HEK293 (cell line): ENCODE measurements around the gene MATN3.

ENCODE experiments used
- CTCF ChIA-PET: fragments of 350-600 bp; formaldehyde crosslinking; extraction: SDS; loops from one replicate; lab custom pipeline; 2021; ENCODE audit warnings: antibody characterized with exemption; lab: Yijun Ruan, JAX
- POLR2A ChIA-PET: fragments of 300-600 bp; formaldehyde crosslinking; extraction: SDS; loops from one replicate; lab custom pipeline; 2020; ENCODE audit warnings: antibody characterized with exemption, inconsistent platforms; lab: Yijun Ruan, JAX
- H3K27ac ChIP-seq: fragments of 200-500 bp; sonication (Bioruptor generic); 2 replicates; pipeline ENCODE4 v1.5.1; 2014; ENCODE audit warnings: low read depth, low read length, control low read depth, inconsistent platforms; ENCODE audit errors: extremely low read depth
- H3K36me3 ChIP-seq, 2 experiments: fragments of 200-500 bp in 1 of 2; sonication (Bioruptor generic) in 1 of 2; 1 replicate in 1 of 2; 2 replicates in 1 of 2; pipeline ENCODE4 v1.5.1; 2014 to 2017; ENCODE audit warnings: inconsistent platforms in 2 of 2, low read length in 2 of 2; ENCODE audit not compliant: control insufficient read depth in 2 of 2, insufficient read depth in 1 of 2
- H3K4me1 ChIP-seq: fragments of 200-500 bp; sonication (Bioruptor generic); 2 replicates; pipeline ENCODE4 v1.5.1; 2014; ENCODE audit warnings: mild to moderate bottlenecking, low read length, inconsistent platforms; ENCODE audit not compliant: control insufficient read depth, insufficient read depth
- H3K4me3 ChIP-seq: 2 replicates; pipeline ENCODE4 v1.5.1; 2011; ENCODE audit warnings: low read depth, mild to moderate bottlenecking, control low read depth, low read length, moderate library complexity
- H3K9me3 ChIP-seq: fragments of 200-500 bp; sonication (Bioruptor generic); 2 replicates; pipeline ENCODE4 v1.5.1; 2014; ENCODE audit warnings: low read depth, low read length, inconsistent platforms; ENCODE audit not compliant: control insufficient read depth, insufficient read depth
- SCRT1 ChIP-seq: fragments of 450-650 bp; formaldehyde crosslinking; IDR thresholded peaks from 2 replicates; pipeline ENCODE4 v1.5.1; 2016; ENCODE audit warnings: missing biosample characterization, missing genetic modification characterization, borderline replicate concordance
- SP3 ChIP-seq: fragments of 450-650 bp; formaldehyde crosslinking; IDR thresholded peaks from 2 replicates; pipeline ENCODE4 v1.5.1; 2016; ENCODE audit warnings: missing biosample characterization, missing genetic modification characterization
- TCF7L2 ChIP-seq: IDR thresholded peaks from 2 replicates; pipeline ENCODE4 v1.6.1; 2011; ENCODE audit warnings: low read depth, mild to moderate bottlenecking, inconsistent platforms, low read length, moderate library complexity, borderline replicate concordance
- YY2 ChIP-seq: fragments of 450-650 bp; formaldehyde crosslinking; IDR thresholded peaks from 2 replicates; pipeline ENCODE4 v1.5.1; 2016; ENCODE audit warnings: missing biosample characterization, missing genetic modification characterization
- ZFHX2 ChIP-seq: fragments of 450-650 bp; formaldehyde crosslinking; conservative IDR thresholded peaks from 2 replicates; pipeline ENCODE4 v1.5.1; 2016; ENCODE audit warnings: missing biosample characterization, missing genetic modification characterization
- ZNF776 ChIP-seq: fragments of 450-650 bp; formaldehyde crosslinking; IDR thresholded peaks from 2 replicates; pipeline ENCODE4 v1.5.0; 2017; ENCODE audit warnings: missing biosample characterization, missing genetic modification characterization, borderline replicate concordance
- ZNF791 ChIP-seq: fragments of 450-650 bp; formaldehyde crosslinking; IDR thresholded peaks from 2 replicates; pipeline ENCODE4 v1.5.1; 2016; ENCODE audit warnings: missing biosample characterization, missing genetic modification characterization
- TF ChIP-seq, protein P1 (sequence below): fragments of 450-650 bp; formaldehyde crosslinking; IDR thresholded peaks from 2 replicates; pipeline ENCODE4 v1.5.1; 2016; ENCODE audit warnings: missing biosample characterization, missing genetic modification characterization
- TF ChIP-seq, protein P2 (sequence below): fragments of 450-650 bp; formaldehyde crosslinking; IDR thresholded peaks from 2 replicates; pipeline ENCODE4 v1.5.1; 2016; ENCODE audit warnings: missing biosample characterization, missing genetic modification characterization
- TF ChIP-seq, protein P3 (sequence below): fragments of 450-650 bp; formaldehyde crosslinking; conservative IDR thresholded peaks from 2 replicates; pipeline ENCODE4 v1.5.1; 2016; ENCODE audit warnings: low read depth, missing biosample characterization, missing genetic modification characterization
- TF ChIP-seq, protein P4 (sequence below): fragments of 450-650 bp; formaldehyde crosslinking; IDR thresholded peaks from 2 replicates; pipeline ENCODE4 v1.5.1; 2016; ENCODE audit warnings: missing biosample characterization, missing genetic modification characterization

The MATN3 gene

DNA sequence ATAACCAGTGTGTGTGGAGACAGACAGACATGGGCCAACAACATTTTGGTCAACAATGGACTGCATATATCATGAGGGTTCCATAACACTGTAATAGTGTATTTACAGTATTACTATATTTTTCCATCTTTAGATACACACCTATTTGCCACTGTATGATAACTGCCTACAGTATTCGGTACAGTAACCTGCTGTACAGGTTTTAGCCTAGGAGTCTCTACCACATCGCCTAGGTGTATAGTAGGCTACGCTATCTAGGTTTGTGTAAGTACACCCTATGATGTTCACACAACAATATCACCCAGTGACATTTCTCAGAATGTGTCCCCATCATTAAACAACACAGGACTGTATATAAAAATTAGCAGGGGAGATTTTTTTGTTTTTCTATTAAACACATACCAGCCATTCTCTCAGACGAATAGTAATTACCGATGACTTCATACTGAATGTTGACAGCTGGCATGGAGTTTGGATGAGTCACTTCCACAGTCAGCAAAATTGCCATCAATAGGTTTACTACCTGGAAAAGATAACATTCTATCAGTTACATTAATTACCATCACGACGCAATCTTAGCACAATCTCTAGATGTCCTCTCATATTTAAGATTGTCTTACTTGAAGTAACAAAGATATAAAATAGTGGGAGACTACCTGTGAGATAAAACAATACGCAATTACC, 28.2 kb upstream of the MATN3 start (continued):
- TF ChIP-seq, protein P1, sequence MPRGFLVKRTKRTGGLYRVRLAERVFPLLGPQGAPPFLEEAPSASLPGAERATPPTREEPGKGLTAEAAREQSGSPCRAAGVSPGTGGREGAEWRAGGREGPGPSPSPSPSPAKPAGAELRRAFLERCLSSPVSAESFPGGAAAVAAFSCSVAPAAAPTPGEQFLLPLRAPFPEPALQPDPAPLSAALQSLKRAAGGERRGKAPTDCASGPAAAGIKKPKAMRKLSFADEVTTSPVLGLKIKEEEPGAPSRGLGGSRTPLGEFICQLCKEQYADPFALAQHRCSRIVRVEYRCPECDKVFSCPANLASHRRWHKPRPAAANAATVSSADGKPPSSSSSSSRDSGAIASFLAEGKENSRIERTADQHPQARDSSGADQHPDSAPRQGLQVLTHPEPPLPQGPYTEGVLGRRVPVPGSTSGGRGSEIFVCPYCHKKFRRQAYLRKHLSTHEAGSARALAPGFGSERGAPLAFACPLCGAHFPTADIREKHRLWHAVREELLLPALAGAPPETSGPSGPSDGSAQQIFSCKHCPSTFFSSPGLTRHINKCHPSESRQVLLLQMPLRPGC (tag by site-specific recombination), result 0 out of 2 replicates have a peak, but pooled peaks have one; percentile 49

DNA sequence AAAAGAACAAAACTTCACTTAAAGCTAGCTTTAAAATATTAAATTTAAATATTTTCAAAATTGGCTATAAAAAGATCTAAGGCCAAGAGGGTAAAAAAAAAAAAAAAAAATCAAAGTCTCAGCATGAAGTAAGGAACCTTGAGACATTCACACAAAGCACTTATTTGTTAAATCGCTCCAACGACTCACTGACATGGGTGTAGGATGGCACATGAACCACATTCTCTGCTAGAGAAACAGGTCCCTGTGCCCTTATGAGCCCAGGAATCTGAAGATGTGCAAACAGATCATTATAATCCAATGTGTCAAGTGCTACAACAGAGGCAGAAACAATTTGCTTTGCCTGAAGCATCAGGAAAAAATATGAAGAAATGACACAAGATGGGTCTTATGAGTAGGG, 25.2 kb upstream of the MATN3 start:
- no peaks in the 10 kb centered on the region; the same call in 1 of the 2 replicates for H3K4me1 ChIP-seq
- CTCF ChIA-PET, result interaction anchor here (4.2 kb wide), 1 partner anchor 22 kb away, joined by 20 read pairs; no protein-coding TSS in a partner anchor
- TF ChIP-seq TCF7L2 (no peak), ZNF776 (tag by site-specific recombination) (no peak)
- TF ChIP-seq, protein P2, sequence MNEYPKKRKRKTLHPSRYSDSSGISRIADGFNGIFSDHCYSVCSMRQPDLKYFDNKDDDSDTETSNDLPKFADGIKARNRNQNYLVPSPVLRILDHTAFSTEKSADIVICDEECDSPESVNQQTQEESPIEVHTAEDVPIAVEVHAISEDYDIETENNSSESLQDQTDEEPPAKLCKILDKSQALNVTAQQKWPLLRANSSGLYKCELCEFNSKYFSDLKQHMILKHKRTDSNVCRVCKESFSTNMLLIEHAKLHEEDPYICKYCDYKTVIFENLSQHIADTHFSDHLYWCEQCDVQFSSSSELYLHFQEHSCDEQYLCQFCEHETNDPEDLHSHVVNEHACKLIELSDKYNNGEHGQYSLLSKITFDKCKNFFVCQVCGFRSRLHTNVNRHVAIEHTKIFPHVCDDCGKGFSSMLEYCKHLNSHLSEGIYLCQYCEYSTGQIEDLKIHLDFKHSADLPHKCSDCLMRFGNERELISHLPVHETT (tag by site-specific recombination), result no peak
- H3K9me3 ChIP-seq, result no peaks in the 10 kb centered on the region
- H3K4me3 ChIP-seq, result no peak overlapping the region
- H3K36me3 ChIP-seq, result peaks cover 36 to 76% of the 10 kb centered on the region in 2 experiments
- POLR2A ChIA-PET, result interaction anchor here (0.7 kb wide), 2 partner anchors 24 to 323 kb away, joined by 3 to 5 read pairs; no protein-coding TSS in a partner anchor
- H3K27ac ChIP-seq, result no peak overlapping the region

DNA sequence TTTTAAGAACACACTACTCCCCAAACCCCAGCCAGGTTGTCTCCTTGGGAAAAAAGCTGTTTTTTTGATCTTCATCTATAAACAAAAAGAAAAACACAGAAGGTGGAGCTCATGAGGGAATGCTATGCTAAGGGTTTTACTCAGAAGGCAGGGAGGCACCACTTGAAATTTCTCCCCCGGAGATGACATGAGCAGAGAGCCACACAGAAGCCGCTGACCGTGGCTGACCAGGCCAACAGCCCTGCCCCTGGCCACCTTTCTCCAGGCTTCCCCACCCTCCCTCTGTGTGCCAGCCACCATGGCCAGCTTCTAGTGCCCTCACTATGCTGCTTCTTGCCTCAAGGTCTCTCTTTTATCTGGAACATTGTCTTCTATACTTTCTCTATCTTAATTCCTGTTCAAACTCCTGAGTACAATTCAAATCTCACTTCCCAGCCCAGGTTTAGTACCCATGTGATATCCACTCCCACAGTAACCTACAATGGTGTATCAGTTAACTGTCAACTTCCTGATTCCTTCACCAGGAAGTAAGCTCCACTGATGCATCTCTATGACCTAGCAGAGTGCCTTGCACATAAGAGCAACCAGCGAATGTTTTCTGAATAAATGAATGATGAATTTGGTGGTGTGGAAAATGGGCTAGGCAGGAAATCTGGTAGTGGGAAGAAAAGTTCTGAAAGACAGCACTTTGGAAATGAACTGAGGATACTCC, 23.6 kb upstream of the MATN3 start:
- TF ChIP-seq, protein P3, sequence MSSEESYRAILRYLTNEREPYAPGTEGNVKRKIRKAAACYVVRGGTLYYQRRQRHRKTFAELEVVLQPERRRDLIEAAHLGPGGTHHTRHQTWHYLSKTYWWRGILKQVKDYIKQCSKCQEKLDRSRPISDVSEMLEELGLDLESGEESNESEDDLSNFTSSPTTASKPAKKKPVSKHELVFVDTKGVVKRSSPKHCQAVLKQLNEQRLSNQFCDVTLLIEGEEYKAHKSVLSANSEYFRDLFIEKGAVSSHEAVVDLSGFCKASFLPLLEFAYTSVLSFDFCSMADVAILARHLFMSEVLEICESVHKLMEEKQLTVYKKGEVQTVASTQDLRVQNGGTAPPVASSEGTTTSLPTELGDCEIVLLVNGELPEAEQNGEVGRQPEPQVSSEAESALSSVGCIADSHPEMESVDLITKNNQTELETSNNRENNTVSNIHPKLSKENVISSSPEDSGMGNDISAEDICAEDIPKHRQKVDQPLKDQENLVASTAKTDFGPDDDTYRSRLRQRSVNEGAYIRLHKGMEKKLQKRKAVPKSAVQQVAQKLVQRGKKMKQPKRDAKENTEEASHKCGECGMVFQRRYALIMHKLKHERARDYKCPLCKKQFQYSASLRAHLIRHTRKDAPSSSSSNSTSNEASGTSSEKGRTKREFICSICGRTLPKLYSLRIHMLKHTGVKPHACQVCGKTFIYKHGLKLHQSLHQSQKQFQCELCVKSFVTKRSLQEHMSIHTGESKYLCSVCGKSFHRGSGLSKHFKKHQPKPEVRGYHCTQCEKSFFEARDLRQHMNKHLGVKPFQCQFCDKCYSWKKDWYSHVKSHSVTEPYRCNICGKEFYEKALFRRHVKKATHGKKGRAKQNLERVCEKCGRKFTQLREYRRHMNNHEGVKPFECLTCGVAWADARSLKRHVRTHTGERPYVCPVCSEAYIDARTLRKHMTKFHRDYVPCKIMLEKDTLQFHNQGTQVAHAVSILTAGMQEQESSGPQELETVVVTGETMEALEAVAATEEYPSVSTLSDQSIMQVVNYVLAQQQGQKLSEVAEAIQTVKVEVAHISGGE (tag by site-specific recombination), result no peak
- TF ChIP-seq, protein P4, sequence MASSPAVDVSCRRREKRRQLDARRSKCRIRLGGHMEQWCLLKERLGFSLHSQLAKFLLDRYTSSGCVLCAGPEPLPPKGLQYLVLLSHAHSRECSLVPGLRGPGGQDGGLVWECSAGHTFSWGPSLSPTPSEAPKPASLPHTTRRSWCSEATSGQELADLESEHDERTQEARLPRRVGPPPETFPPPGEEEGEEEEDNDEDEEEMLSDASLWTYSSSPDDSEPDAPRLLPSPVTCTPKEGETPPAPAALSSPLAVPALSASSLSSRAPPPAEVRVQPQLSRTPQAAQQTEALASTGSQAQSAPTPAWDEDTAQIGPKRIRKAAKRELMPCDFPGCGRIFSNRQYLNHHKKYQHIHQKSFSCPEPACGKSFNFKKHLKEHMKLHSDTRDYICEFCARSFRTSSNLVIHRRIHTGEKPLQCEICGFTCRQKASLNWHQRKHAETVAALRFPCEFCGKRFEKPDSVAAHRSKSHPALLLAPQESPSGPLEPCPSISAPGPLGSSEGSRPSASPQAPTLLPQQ, result no peak
- TF ChIP-seq YY2 (tag by site-specific recombination) (no peak), ZFHX2 (no peak), SCRT1 (tag by site-specific recombination) (no peak), SP3 (no peak), ZNF791 (tag by site-specific recombination) (no peak)
- POLR2A ChIA-PET, result no interaction called here
- Histone ChIP-seq H3K4me3 (no peak overlapping the region), H3K27ac (no peak overlapping the region), H3K9me3 (no peaks in the 10 kb centered on the region), H3K4me1 (no peaks in the 10 kb centered on the region; the same call in 1 of the 2 replicates), H3K36me3 (peaks cover 49 to 91% of the 10 kb centered on the region in 2 experiments)
- CTCF ChIA-PET, result interaction anchor here (0.7 to 4.2 kb wide), 6 partner anchors 8 to 897 kb away, joined by 3 to 20 read pairs (median 4); no protein-coding TSS in a partner anchor
